Measurements from ENCODE around the gene JAML.

Gene JAML

GRCh38 chr11:118224511-118225188, at the start of gene JAML:
Gene JAML, minus strand, starts transcription at chr11:118225011. Its CDS starts 10,145 bp downstream, at chr11:118214866.
- peak; percentile 46 for DNase-seq (ENCODE audit: low spot score)

GRCh38 chr11:118274186-118274585, 49.4 kb upstream of the JAML start:
- DNase-seq (ENCODE audit: low spot score), result no peak

- no peak for DNase-seq (ENCODE audit: low spot score)
Observed at GRCh38 chr11:118272001-118272400, 47.2 kb upstream of the JAML start.

DNA sequence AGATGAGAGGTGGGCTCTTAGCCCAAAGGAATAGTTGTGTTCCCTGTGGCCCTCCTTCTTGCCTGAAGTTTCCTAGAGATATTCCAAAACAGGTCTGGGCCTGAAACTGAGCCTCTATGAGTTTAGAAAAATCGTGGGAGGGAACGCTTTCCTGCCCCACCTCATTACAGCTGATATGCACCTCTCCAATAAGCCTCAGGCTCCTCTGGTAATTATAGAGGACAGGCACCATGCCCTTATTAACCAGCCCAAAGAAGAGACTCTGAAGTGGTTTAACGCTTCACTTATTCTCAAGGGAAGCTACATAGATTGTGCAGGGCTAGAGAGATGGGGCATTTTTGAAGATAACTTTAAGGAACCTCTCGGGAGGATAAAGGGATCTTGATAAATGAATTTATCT, 42.7 kb upstream of the JAML start:
- no peak for DNase-seq (ENCODE audit: low spot score)

GRCh38 chr11:118265954-118266353, 41.1 kb upstream of the JAML start:
- DNase-seq (ENCODE audit: low spot score), result no peak

- DNase-seq (ENCODE audit: low spot score), result no peak
Observed at GRCh38 chr11:118264569-118265465, 40.0 kb upstream of the JAML start.

- no peak for DNase-seq (ENCODE audit: low spot score)
Observed at GRCh38 chr11:118263695-118264568, 39.1 kb upstream of the JAML start, which contains the start of gene MPZL2. Gene MPZL2, minus strand, starts transcription at chr11:118264297. Its CDS starts 144 bp downstream, at chr11:118264153.

- no peak for DNase-seq (ENCODE audit: low spot score)
Observed at GRCh38 chr11:118263112-118263511, 38.3 kb upstream of the JAML start.

DNA sequence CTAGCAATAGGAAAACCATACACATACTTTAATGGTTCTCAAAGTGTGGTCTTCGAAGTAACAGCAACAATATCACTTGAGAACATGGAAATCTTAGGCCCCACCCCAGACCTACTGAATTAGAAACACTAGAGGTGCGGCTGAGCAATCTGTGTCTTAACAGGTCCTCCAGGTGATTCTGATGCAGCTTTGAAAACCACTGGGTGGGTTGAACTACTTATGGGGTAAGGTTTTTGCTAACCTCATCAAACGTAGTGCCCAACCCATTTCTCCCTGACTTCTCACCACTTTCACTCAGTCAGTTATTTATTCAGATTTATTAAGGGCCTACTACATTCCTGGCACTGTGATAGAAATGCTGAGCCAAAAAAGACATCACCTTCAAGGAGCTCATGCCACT, 35.5 kb upstream of the JAML start:
- DNase-seq (ENCODE audit: low spot score), result no peak

DNA sequence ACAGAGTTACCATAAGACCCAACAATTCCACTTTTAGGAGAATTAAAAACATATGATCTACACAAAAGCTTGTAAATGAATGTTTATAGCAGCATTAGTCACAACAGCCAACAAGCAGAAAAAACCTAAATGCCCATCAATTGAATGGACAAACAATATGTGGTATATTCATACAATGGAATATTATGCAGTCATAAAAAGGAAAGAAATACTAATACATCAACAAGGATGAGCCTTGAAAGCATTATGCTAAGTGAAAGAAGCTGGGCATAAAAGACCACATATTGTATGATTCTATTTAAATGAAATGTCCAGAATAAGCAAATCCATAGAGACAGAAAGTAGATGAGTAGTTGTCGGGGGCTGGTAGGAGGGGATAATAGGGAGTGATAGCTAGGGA, 34.3 kb upstream of the JAML start:
- DNase-seq (ENCODE audit: low spot score), result no peak

DNA sequence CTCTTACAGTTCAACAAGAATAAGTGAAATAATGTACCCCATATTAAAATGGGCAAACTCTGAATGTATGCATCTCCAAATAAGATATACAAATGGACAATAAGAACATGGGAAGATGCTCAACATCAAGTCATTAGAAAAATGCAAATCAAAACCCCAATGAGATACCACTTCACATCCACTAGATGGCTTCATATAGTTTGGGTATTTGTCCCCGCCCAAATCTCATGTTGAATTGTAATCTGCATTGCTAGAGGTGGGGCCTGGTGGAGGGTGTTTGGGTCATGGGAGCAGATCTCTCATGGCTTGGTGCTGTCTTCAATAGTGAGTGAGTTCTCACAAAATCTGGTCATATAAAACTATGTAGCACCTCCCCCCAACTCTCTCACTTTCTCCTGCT, 33.6 kb upstream of the JAML start:
- DNase-seq (ENCODE audit: low spot score), result no peak

DNA sequence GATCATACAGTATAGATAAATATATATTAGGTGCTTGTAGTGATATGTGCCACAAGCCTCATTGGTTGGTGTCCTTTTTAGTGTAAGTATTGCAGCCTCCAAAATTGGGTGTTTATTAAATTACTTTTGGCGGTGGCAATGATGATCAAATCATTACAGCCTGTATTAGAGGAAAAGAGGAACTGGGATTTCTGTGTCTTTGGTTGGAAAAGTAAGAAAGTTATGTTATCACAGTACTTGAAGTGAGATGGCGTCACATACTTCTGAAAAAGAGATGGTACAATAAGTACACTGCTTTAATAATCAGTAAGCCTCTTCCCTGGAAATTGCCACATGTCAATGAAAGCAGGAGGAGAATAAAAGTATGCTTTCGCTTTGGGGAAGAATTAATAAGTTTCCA, 27.9 kb upstream of the JAML start:
- DNase-seq (ENCODE audit: low spot score), result no peak

DNA sequence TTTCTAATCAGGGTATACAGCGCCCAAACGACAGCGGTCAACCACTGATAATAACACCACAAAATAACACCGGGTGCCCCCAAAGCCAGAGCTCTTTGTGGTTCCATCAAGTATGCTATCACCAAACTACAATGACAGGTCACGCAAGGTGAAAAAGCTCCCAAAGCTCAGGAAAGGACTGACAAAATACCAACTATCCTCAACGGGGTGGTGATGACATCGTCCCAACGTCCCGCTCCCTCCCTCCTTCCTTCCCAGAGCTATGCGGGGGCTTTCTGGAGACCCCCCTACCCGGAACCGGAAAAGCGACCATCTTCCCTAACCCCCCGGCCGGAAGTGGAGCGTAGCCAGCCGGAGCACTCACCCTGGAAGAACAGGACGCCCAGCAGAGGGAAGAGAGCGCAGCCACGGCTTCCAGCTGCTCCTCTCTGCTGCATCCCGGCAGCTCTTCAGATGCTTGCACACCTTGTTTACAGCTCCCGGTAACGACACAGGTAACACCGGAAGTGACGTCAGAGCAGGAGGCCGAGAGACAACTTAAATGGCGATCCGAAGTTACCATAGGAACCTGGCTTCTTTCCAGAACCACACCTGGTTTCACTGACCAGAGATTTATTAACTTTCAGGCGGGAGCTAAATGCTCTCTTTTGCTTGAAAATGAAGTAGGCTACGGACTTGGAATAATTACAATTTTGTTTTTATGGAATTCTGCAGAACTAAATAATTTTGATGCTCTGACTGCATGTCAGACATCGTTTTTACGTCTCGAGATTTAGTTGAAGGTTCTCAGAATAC, 27.2 kb upstream of the JAML start, which contains the start of gene MPZL3:
MPZL3 (minus strand) TSS at position 508 of the 795 bp plus-strand sequence; CDS start at position 437, 71 bp downstream.
- DNase-seq (ENCODE audit: low spot score), result peak; percentile 81

DNA sequence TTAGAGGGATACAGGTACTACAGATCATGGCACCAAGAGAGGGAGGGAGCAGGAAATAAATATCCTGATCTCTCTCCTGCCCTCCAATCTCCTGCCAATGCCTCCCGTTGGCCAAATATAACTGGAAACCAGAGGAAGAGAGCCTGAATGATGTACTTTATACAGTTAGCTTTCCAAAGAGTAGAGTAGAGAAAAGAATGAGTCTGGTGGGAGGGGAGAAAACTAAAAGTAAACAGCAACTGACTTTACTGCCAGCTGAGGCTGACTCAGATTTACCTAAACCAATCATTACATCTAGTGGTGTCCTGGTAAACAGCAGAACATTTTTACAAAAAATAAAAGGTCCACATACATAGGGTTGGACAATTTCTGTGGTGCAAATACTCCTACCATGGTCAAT, 22.2 kb upstream of the JAML start:
- no peak for DNase-seq (ENCODE audit: low spot score)

DNA sequence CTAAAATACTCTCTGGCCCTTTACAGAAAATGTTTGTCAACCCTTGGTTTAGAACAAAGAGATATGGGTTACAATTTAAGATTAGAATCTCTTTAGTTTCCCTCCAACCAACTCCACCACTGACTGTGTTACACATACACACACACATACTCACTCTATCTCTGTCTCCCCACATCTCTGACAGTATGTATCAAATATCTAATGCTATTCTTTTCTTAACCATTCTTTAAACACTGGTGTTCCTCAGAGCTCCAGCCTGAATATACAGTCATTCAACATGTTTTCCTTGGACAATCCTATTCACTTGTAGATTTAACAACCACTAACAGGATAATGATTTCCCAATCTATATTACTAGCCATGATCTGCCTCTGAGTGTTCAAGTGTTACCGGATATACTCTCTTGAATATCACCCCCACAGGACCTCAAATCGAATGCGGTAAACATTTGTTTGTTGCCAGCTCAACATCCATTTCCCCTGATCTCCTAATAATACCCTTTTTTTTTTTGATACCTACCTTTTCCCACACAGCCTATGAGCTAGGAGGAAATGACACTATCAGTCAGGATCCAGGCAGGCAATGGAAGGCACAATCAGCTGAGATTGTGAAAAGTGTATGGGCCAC, 21.2 kb upstream of the JAML start:
- DNase-seq (ENCODE audit: low spot score), result no peak

- no peak for DNase-seq (ENCODE audit: low spot score)
Observed at GRCh38 chr11:118243993-118244762, 19.4 kb upstream of the JAML start.

DNA sequence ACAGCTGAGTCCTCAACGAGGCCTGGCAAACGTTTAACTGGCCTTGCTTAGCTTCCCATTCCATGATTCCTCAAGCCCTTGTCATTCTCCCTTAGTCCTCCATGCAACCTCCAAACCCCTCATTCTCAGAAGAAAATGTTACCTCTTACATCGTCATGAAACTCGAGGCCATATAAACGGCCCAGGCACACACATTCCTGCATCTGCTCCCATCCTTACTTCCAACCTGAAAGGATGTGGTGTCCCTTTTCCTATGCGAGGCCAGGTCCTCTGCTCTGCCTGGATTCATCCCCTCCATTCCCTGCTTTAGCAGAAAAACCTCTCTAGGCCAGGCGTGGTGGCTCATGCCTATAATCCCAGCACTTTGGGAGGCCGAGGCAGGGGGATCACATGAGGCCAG, 18.4 kb upstream of the JAML start:
- DNase-seq (ENCODE audit: low spot score), result no peak

GRCh38 chr11:118241764-118242098, 16.9 kb upstream of the JAML start:
- DNase-seq (ENCODE audit: low spot score), result no peak

DNA sequence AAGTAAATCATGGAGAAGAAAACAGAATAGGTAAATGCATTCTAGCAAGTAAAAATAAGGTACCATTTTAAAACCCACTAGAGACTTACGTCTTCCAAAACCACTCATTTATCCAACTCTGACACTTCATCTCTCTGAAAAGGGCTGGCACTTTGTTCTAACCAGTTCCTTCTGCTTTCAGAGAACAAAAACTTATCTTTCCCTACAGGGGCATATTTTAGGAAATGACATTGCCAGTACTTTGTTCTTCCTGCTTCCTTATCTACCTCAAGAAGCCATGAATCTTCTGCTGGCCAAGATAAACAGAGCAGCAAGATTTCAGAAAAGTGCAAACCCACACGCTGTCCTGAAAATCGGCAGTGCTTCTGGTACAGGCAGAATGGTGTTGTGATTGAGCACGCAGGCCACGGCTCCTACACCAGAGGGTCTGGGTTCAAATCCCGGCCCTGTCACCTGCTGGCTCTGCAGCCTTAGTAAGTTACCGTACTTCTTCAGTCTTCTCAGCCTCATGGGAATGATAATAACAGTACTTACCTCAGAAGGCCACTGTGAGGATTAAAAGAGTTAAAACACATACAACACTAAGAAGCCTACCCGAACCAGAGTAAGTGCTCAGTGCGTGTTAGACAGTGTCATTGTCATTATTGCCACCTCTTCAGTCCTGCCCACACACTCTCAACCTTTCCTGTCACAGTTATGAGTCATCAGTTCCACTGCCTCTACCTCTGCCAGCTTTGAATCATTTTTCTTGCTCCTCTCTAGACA, 16.4 kb upstream of the JAML start:
- no peak for DNase-seq (ENCODE audit: low spot score)

All from germinal center (tissue), 1 donor.